HG03575 (cell line): ENCODE results near the gene KXD1.
"Not testable (repeated sequence)": the region's sequence is repeated elsewhere in the genome, so short reads cannot be mapped to it uniquely, and the experiment has no call there.

Experiments used
- ATAC-seq: cut with Tn5 transposase; IDR thresholded peaks from one replicate; pipeline ENCODE4 v1.9.1; 2021; ENCODE audit not compliant: unreplicated experiment, insufficient number of reproducible peaks, low FRiP score; ENCODE audit errors: extremely low read depth

KXD1 gene

GRCh38 chr19:18532168-18532890 lies 25.3 kb upstream of the KXD1 start:
- no peak for ATAC-seq

DNA sequence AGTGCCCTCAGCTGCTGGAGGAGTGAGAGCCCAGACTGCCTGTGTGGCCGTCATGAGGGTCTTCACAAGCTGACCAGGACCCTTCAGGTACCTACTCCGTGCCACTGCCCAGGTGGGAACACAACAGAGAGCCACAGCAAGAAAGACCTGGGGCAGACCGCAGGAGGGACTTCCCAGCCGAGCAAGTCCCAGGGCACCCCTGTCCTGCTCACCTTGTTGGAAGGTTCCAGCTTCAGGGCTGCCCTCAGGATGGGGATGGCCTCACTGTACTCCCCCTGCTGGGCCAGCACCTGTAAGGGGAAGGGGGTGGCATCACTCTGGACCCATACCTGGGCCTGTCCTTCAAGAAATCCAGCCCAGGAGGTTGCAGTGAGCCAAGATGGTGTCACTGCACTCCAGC lies 24.6 kb upstream of the KXD1 start:
- ATAC-seq: no peak

GRCh38 chr19:18536475-18536874 lies 21.2 kb upstream of the KXD1 start:
- no peak for ATAC-seq

DNA sequence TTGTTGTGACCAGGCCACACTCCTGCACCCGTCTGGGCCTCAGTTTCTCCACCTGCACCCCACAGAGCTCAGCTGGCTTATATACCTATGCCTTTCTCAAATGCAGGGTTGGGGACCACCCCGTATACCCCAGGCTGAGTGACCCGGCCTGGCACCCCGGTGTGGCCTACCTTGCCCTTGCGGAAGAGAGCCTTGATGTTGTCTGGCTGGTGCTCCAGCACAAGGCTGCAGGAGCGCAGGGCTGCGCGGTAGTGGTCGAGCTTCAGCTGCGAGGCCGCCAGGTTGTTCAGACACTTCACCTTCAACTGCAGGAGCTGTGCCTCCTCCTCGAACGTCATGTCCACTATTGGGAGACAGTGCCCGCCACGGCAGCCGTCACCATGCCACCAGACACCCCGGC lies 20.2 kb upstream of the KXD1 start:
- ATAC-seq: no peak

DNA sequence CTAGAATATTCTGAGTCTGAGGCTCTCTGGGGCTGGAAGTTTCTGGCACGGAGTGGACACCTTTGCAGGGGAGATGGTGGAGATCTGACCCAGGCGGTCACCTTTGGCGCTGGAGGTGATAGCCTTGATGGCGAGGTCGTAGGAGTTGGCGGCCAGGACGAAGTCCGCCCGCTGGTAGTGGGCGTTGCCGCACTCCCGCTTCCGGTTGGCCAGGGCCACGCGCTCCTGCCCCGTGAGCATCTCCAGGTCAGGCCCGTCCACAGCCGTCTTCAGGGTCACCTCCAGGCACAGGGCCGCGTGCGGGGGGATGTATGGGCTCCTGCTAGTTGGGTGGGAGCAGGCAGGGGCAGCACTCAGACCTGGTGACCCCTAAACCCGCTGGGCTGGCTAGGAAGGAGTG lies 19.6 kb upstream of the KXD1 start:
- no peak for ATAC-seq

- ATAC-seq: no peak
These were observed 18.3 kb upstream of the KXD1 start for GRCh38 chr19:18539372-18539771.

GRCh38 chr19:18540200-18540599 lies 17.5 kb upstream of the KXD1 start:
- not testable (repeated sequence) for ATAC-seq

DNA sequence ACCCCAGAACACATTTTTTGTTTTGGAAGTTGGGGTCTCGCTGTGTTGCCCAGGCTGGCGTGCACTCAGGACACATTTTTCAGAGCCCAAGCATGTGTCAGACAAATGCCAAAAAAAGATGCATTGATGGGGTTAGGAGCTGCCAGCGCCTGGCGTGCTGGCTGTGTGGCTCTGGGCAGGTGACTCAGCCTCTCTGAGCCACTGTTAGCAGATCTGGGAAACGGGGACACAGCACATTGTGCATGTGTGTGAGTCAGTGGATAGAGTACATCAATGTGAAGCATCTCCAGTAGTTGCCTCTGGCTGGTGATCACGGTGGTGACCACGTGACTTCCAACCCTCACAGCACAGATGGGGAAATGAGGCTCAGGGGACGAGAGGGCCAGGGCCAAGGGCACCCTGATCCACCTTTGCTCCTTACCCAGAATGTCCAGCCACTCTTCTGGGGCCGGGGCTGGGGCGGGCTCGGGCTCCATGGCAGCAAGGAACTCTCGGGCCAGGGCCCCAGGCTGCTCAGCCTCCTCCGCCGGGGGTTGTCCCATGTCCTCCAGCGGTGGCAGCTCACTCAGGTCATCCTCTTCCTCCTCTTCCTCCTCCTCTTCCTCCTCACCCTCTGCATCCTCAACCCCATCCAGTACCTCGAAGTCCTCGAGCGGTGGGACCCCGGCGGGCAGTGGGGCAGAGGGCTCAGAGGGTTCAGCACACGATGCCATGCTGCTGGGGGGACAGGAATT lies 16.2 kb upstream of the KXD1 start:
- no peak for ATAC-seq

DNA sequence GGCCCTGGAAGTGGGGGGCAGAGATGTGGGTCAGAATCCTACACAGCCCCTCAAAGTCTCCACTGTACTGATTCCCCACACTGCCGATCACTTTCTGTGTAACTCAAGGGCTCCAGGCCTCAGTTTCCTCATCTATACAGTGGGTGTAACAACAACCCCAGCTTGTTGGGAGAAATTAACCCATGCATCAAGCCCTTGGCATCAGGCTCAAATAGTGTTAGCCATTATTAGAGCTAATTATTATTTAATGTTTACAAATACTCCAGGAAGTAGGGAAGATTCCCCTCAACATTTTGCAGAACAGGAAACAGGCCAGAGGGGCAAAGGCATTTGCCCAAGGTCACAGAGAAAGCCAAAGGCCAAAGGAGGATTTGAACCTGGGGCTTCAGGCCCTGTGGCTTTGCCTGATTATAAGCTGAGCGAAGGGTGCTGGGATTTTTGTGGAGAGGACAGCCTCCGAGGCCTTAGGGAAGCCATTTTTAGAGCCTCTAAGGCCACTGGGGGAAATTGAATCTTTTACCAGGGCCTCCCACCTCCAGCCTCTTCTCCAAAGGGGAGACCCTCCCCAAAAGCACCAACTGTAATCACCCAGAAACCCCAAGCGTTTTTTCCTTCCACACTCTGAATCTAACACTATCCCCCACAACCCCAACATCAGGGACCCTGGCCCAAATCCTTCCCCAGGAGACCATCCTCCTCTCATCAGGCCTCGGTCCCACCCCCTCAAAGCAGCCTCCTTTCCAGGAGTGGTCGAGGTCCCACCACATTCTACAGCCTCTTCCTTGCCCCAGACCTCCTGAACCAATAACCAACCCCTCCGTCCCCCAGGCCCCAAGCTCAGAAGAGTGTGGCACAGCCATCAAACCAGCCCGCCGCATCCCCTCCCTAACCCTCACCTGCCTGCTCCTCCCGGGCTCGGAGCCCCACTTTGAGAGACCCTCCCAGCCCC lies 15.4 kb upstream of the KXD1 start:
- ATAC-seq: no peak

DNA sequence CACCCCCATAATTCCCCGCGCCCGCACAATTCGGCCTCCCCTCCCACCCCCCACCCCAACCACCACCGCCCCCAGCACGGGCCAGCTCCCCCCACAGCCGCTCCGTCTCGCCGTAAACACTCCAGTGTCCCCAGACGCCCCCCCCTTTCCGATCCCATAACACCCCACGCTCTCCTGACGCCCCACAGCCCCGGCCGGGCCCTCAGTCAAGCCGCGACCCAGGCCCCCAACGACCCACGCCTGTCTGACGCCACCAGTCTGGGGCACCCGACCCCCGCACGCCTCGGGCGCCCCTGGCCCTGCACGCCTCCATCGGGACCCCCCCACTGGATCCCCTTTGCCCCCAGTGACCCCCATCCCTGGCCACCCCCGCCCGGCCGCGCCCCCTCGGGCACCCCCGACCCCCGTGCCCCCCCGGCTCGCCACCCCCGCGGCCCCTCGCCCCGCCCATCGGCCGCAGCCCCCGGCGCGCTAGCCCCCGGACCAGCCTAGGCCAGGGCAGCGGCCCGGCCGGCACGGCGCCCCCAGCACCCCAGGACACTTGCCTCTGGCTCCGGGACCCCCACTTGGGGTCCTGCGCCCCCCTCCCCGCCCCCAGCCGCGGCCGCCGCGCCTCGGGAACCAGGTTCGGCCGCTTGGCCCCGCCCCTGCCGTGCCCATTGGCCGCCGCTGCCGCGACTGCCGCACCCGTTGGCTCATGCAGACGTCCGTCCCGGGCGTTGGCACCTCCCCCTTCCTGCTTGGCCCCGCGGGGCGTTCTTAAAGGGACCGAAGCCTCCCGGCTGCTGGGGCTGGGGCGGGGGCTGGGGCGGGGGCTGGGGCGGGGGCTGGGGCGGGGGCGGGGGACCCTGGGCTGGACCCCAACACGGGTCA lies 14.5 kb upstream of the KXD1 start, which contains the start of gene FKBP8:
Gene FKBP8, minus strand, starts transcription at position 633 of the 873 bp plus-strand sequence. CDS start 1,603 bp downstream, outside the sequence.
- ATAC-seq: no peak

DNA sequence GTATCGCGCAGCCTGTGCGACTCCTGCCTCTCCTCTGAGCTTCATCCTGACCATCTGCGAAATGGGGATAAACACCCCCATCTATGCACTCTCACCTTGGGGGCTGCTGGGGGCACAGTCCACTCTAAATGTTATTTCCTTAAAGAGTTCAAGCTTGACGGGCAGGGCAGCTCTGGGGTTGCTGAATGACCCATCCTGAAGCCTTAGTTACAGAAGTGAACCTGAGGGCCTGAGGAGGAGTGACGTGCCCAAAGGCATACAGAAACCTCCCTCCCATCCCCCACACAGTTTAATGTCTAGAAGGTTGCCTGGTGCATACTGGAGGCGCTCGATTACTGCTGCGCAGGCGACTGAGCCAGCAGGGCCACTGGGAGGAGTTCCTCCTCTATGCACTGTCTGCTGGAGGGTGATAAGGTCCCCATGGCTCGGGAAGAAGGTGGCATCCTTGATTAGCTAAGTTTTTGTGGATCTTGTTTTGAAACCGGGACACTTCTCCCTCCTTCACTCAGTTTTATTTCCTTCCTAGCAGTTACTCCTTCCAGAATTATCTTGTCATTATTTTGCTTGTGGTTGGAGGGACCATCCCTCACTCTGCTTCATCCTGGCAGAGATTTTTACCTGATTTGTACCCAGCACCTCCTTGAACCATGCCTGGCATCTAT lies 13.7 kb upstream of the KXD1 start:
- ATAC-seq: no peak

GRCh38 chr19:18551631-18552030 lies 6.0 kb upstream of the KXD1 start:
- no peak for ATAC-seq

GRCh38 chr19:18558202-18558555 lies 509 bp downstream of the KXD1 start:
- no peak for ATAC-seq

DNA sequence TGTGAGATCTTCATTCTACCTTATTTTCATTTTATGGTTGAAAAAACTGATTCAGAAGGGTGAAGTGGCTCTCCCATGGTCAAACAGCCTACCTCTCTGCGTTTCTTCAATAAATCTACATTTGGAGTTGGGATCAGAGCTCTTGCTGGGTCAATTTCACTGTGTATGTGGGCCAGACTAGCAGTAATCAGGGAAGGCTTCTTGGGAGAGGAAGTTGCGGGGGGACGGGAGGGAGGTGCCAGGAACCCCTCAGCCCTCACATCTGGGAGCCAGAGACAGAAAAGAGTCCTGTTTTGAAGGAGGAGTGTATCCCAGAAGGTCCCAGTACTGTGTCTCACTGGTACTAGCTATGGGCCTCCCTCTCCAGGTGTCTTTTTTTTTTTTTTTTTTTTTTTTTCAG lies 934 bp downstream of the KXD1 start:
- ATAC-seq: no peak

- ATAC-seq: no peak
These were observed 2.0 kb downstream of the KXD1 start for GRCh38 chr19:18559685-18560084.

GRCh38 chr19:18562086-18562485 lies 4.4 kb downstream of the KXD1 start:
- ATAC-seq: no peak

- ATAC-seq: no peak
These were observed 9.3 kb downstream of the KXD1 start for GRCh38 chr19:18566953-18567352.

DNA sequence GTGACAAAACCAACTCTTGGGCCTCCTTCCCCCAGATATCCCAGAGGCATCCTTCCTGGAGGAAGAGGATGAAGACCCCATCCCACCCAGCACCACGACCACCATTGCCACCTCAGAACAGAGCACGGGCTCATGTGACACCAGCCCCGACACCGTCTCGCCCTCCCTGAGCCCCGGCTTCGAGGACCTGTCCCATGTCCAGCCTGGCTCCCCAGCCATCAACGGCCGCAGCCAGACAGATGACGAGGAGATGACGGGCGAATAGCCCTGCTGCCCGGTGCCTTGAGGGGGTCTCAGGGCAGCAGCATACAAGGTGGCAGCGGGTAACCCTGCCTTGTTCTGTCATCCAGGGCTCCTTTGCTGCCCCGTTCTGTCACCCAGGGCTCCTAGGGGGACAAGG lies 10.7 kb downstream of the KXD1 start:
- no peak for ATAC-seq
